Esophagus squamous epithelium (tissue), 5 donors: ENCODE results near the gene C11orf91. TPM values are rescaled to one million over a fixed set of nuclear protein-coding genes. Genes with fewer than 3 reads are reported as not detected.

Source experiments
- DNase-seq: peaks from one replicate; lab custom pipeline; 2025; lab: John Stamatoyannopoulos, UW
- H3K27ac ChIP-seq, 4 donors: fragments of 200-600 bp; sonication (generic); one replicate each; pipeline ENCODE4 v1.5.1; 2016 to 2019; ENCODE audit warnings: mild to moderate bottlenecking in 1 of 4
- H3K27me3 ChIP-seq, 4 donors: fragments of 200-600 bp; sonication (generic); 1 replicate in 3 of 4; 2 replicates in 1 of 4; pipeline versions ENCODE4 v1.5.1 to v1.6.0; 2017 to 2021; ENCODE audit warnings: antibody characterized with exemption in 1 of 4
- H3K36me3 ChIP-seq, 3 donors: fragments of 200-600 bp; sonication (generic); one replicate each; pipeline ENCODE4 v1.5.1; 2016 to 2019
- H3K4me1 ChIP-seq, 3 donors: fragments of 200-600 bp; sonication (generic); one replicate each; pipeline ENCODE4 v1.5.1; 2017 to 2019
- H3K4me3 ChIP-seq, 4 donors: fragments of 200-600 bp; sonication (generic); 1 replicate in 3 of 4; 2 replicates in 1 of 4; pipeline ENCODE4 v1.5.1; 2016 to 2019; ENCODE audit warnings: mild to moderate bottlenecking in 2 of 4, moderate library complexity in 1 of 4
- H3K9me3 ChIP-seq, 3 donors: fragments of 200-600 bp; sonication (generic); one replicate each; pipeline ENCODE4 v1.5.1; 2016 to 2019
- POLR2A ChIP-seq, 4 donors: fragments of 450-650 bp; IDR thresholded peaks; one replicate each; pipeline ENCODE4 v1.6.1; 2017; ENCODE audit warnings: antibody characterized with exemption in 4 of 4, mild to moderate bottlenecking in 4 of 4, moderate library complexity in 3 of 4
- WGBS, 2 donors: methylation state at CpG; one replicate each; pipeline ENCODE4 v1.1.5; 2018; 5-methylcytosine and 5-hydroxymethylcytosine counted together
- intact Hi-C: fragments of 100-400 bp; cut with DNase I; formaldehyde crosslinking; loops from one replicate; pipeline ENCODE4 v1.15.0; 2022
- total RNA-seq, 4 donors: library from RNA; depleted of rRNA; stranded (reverse); fragments of >200 nt; gene quantifications; one replicate each; pipeline ENCODE4 v1.1.0, GENCODE V29; 2016
- TF ChIP-seq, protein P1 (sequence below), 6 experiments: fragments of 450-650 bp in 4 of 6; fragments of 200-600 bp in 2 of 6; sonication (generic) in 2 of 6; IDR thresholded peaks; one replicate each; pipeline ENCODE4 v1.5.1; 2016 to 2019; ENCODE audit warnings: antibody characterized with exemption in 6 of 6, mild to moderate bottlenecking in 4 of 6, moderate library complexity in 4 of 6
- donor health status: DM: yes; HTN: yes; CAD: no.

Gene C11orf91
- total RNA-seq, 4 donors from 2014 or later = not detected

DNA sequence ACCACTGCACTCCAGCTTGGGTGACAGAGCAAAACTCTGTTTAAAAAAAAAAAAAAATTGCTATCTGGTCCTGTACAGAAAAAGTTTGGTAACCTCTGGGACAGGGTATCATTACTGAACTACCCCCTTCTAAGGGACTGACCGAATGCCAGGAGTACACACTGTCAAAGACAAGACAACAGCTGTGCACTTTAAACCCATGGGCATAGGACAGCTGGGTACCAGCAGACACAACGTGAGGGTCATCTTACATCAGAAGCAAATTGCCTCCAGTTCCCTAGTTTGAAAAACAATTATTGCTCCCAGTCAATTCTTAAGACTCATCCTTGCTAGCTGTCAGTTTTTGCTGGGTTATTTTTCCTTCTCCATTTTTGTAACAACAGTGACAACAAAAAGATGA, 17.8 kb upstream of the C11orf91 start:
- Histone ChIP-seq H3K9me3 (no peaks in the 10 kb centered on the region), H3K4me3 (no peak overlapping the region), H3K27ac (no peak overlapping the region), H3K36me3 (peaks cover 2 to 91% (median 15%) of the 10 kb centered on the region in 3 donors), H3K4me1 (peaks cover 25 to 79% (median 54%) of the 10 kb centered on the region in 3 donors), H3K27me3 (no peaks in the 10 kb centered on the region)
- intact Hi-C loops = no loop called here
- TF ChIP-seq, protein P1, sequence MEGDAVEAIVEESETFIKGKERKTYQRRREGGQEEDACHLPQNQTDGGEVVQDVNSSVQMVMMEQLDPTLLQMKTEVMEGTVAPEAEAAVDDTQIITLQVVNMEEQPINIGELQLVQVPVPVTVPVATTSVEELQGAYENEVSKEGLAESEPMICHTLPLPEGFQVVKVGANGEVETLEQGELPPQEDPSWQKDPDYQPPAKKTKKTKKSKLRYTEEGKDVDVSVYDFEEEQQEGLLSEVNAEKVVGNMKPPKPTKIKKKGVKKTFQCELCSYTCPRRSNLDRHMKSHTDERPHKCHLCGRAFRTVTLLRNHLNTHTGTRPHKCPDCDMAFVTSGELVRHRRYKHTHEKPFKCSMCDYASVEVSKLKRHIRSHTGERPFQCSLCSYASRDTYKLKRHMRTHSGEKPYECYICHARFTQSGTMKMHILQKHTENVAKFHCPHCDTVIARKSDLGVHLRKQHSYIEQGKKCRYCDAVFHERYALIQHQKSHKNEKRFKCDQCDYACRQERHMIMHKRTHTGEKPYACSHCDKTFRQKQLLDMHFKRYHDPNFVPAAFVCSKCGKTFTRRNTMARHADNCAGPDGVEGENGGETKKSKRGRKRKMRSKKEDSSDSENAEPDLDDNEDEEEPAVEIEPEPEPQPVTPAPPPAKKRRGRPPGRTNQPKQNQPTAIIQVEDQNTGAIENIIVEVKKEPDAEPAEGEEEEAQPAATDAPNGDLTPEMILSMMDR (IDR thresholded peaks at IDR 0.05) = no peak
- no peak for TF ChIP-seq POLR2A (IDR thresholded peaks at IDR 0.05)
- WGBS, 2 donors = 76 to 84% methylated on average over 2 of the region's 2 CpGs
- no peak for DNase-seq

DNA sequence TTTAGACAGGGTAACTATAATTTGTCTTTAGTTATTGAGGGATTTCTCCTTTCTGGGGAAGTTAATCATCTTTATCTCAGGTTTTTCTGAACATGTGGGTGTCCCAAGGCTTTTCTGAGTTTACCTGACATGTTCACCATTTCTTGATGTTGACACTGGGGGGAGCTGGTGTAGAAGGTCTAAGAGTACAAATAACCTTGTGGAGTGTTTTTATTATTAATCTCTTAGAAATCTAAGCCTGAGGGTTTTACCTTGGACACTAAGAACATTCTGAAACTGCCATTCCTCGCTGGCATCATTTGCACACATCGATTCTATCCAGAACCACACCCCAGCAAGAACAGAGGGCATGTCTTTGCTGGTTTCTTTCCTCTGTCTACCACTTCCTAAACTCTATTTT, 15.6 kb upstream of the C11orf91 start:
- Histone ChIP-seq H3K27me3 (no peaks in the 10 kb centered on the region), H3K27ac (peak overlapping the region in 3 of 4 donors; percentile 41 to 67 (median 64)), H3K4me1 (peaks cover 9 to 62% (median 33%) of the 10 kb centered on the region in 3 donors), H3K9me3 (no peaks in the 10 kb centered on the region), H3K36me3 (peaks cover 2 to 98% (median 7%) of the 10 kb centered on the region in 3 donors), H3K4me3 (no peak overlapping the region)
- TF ChIP-seq, protein P1 (IDR thresholded peaks at IDR 0.05) = peak in 3 of 6 experiments; percentile 5 to 44 (median 11)
- no peak for TF ChIP-seq POLR2A (IDR thresholded peaks at IDR 0.05)
- WGBS, 2 donors = 32 to 38% methylated on average over 2 of the region's 2 CpGs
- intact Hi-C loops = no loop called here
- DNase-seq = no peak

DNA sequence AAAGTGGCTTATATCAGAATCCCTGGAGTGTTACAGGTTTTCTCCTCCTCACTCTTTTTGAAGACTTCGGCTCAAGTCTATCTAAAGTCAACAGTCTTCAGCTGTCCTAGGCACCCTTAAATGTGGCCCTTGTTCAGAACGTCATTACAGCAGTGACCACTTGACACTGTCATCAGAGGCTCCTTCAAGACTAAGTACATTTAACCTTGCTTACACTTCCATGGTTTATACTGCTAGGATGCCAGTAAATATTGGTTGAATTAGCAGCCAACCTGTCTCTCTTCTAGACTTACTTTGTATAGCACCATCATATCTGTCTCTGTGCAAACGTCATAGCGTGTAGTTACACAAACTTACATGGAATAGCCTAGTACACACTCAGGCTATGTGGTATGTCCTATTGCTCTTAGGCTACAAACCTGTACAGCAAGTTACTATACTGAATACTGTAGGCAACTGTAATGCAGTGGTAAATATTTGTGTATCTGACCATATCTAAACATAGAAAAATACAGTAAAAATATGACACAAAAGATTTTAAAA, 13.3 kb upstream of the C11orf91 start:
- H3K4me3 ChIP-seq = no peak overlapping the region
- intact Hi-C loops = no loop called here
- TF ChIP-seq POLR2A (IDR thresholded peaks at IDR 0.05) = no peak
- TF ChIP-seq, protein P1 (IDR thresholded peaks at IDR 0.05) = no peak
- H3K27ac ChIP-seq = no peak overlapping the region
- 75 to 89% methylated on average over 4 of the region's 4 CpGs for WGBS, 2 donors
- no peaks in the 10 kb centered on the region for H3K27me3 ChIP-seq
- H3K36me3 ChIP-seq = peaks cover 7 to 98% (median 10%) of the 10 kb centered on the region in 3 donors
- peaks cover 9 to 50% (median 22%) of the 10 kb centered on the region in 3 donors for H3K4me1 ChIP-seq
- DNase-seq = no peak
- H3K9me3 ChIP-seq = no peaks in the 10 kb centered on the region

DNA sequence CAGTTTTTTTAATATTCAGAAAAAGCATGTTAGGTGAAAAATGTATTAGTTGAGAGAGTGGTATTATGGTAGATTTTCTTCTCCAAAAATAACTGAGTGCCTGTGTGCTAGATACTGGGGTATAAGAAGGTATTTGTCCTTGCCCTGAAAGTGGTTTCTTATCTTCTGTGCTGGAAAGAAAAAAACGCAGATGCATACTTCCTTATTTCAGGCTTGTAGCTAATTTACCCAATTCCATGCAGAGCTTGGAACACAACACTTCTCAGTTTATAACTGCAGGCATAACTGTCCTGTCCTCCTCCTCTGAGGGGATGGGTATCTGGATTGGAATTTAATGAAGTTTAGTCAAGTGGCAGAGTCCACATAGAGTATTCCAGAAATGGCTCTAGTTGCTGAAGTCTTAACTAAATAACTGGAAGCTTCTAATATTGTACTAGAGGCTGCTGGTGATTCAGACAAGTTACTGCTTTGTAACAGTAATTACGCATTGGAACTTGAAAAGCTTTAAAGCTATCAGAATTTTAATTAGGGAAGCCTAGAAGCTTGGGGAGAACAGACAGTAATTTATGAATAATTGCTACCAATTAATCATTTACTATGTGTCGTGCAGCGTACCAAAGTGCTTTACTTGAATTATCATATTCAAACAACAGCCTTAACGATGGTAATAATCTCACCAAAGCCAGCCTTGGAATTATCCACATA, 12.7 kb upstream of the C11orf91 start:
- no peak overlapping the region for H3K4me3 ChIP-seq
- no peak overlapping the region for H3K27ac ChIP-seq
- 73 to 75% methylated on average over 5 of the region's 5 CpGs for WGBS, 2 donors
- no peak for TF ChIP-seq POLR2A (IDR thresholded peaks at IDR 0.05)
- TF ChIP-seq, protein P1 (IDR thresholded peaks at IDR 0.05) = no peak
- H3K27me3 ChIP-seq = no peaks in the 10 kb centered on the region
- intact Hi-C loops = no loop called here
- no peaks in the 10 kb centered on the region for H3K9me3 ChIP-seq
- peaks cover 7 to 98% (median 10%) of the 10 kb centered on the region in 3 donors for H3K36me3 ChIP-seq
- peaks cover 9 to 56% (median 25%) of the 10 kb centered on the region in 3 donors for H3K4me1 ChIP-seq
- DNase-seq = no peak

- DNase-seq = no peak
Measured at GRCh38 chr11:33712436-33712835, 11.8 kb upstream of the C11orf91 start.

More at GRCh38 chr11:33712436-33712835, 11.8 kb upstream of the C11orf91 start:
- TF ChIP-seq POLR2A (IDR thresholded peaks at IDR 0.05) = no peak
- TF ChIP-seq, protein P1 (IDR thresholded peaks at IDR 0.05) = no peak
- no peaks in the 10 kb centered on the region for H3K9me3 ChIP-seq
- peaks cover 7 to 98% (median 10%) of the 10 kb centered on the region in 3 donors for H3K36me3 ChIP-seq
- no peaks in the 10 kb centered on the region for H3K27me3 ChIP-seq
- H3K27ac ChIP-seq = no peak overlapping the region
- H3K4me3 ChIP-seq = no peak overlapping the region
- 65 to 74% methylated on average over 3 of the region's 3 CpGs for WGBS, 2 donors
- intact Hi-C loops = no loop called here
- H3K4me1 ChIP-seq = peaks cover 9 to 62% (median 26%) of the 10 kb centered on the region in 3 donors
